ENCODE data around the gene TSGA10IP. TPM values are rescaled to one million over a fixed set of nuclear protein-coding genes. Genes with fewer than 3 reads are reported as not detected.

The TSGA10IP gene
- total and polyA plus RNA-seq, 7 donors: 0.49 TPM; not detected in 6

- no peak for TF ChIP-seq CTCF (IDR thresholded peaks at IDR 0.05)
- TF ChIP-seq EP300 (IDR thresholded peaks at IDR 0.05): no peak
- no peak for TF ChIP-seq POLR2AphosphoS5 (IDR thresholded peaks at IDR 0.05)
- TF ChIP-seq POLR2A (IDR thresholded peaks at IDR 0.05): no peak
- Histone ChIP-seq H3K27me3 (no peaks in the 10 kb centered on the region), H3K27ac (no peak overlapping the region), H3K4me1 (no peaks in the 10 kb centered on the region), H3K36me3 (no peaks in the 10 kb centered on the region), H3K4me3 (no peak overlapping the region), H3K9me3 (no peaks in the 10 kb centered on the region)
- WGBS, 2 donors: 54 to 71% methylated on average over 13 of the region's 13 CpGs
- intact Hi-C loops (cut with DNase I): no loop called here
- DNase-seq: no peak
Observed at GRCh38 chr11:65931773-65932557, 13.3 kb upstream of the TSGA10IP start.

GRCh38 chr11:65932558-65932919 is 12.7 kb upstream of the TSGA10IP start:
- Histone ChIP-seq H3K9me3 (no peaks in the 10 kb centered on the region), H3K27me3 (no peaks in the 10 kb centered on the region), H3K4me1 (no peaks in the 10 kb centered on the region), H3K27ac (no peak overlapping the region), H3K4me3 (no peak overlapping the region), H3K36me3 (no peaks in the 10 kb centered on the region)
- intact Hi-C loops (cut with DNase I): no loop called here
- DNase-seq: no peak
- TF ChIP-seq POLR2A (IDR thresholded peaks at IDR 0.05) (no peak), POLR2AphosphoS5 (IDR thresholded peaks at IDR 0.05) (no peak), EP300 (IDR thresholded peaks at IDR 0.05) (no peak), CTCF (IDR thresholded peaks at IDR 0.05) (no peak)
- WGBS, 2 donors: 27 to 57% methylated on average over 9 of the region's 9 CpGs

- WGBS, 2 donors: 69 to 77% methylated on average over 4 of the region's 4 CpGs
- intact Hi-C loops (cut with DNase I): no loop called here
- H3K36me3 ChIP-seq: no peaks in the 10 kb centered on the region
- H3K27ac ChIP-seq: no peak overlapping the region
- H3K9me3 ChIP-seq: no peaks in the 10 kb centered on the region
- peaks cover 0 to 1% (median 0%) of the 10 kb centered on the region in 3 donors for H3K27me3 ChIP-seq
- H3K4me1 ChIP-seq: no peaks in the 10 kb centered on the region
- DNase-seq: no peak
- TF ChIP-seq EP300 (IDR thresholded peaks at IDR 0.05): no peak
- TF ChIP-seq POLR2AphosphoS5 (IDR thresholded peaks at IDR 0.05): no peak
- no peak for TF ChIP-seq CTCF (IDR thresholded peaks at IDR 0.05)
- TF ChIP-seq POLR2A (IDR thresholded peaks at IDR 0.05): no peak
- H3K4me3 ChIP-seq: no peak overlapping the region
Observed at GRCh38 chr11:65934014-65934413, 11.3 kb upstream of the TSGA10IP start.

GRCh38 chr11:65937766-65938165 is 7.5 kb upstream of the TSGA10IP start:
- intact Hi-C loops (cut with DNase I): no loop called here
- TF ChIP-seq POLR2A (IDR thresholded peaks at IDR 0.05): no peak
- TF ChIP-seq CTCF (IDR thresholded peaks at IDR 0.05): no peak
- TF ChIP-seq EP300 (IDR thresholded peaks at IDR 0.05): no peak
- TF ChIP-seq POLR2AphosphoS5 (IDR thresholded peaks at IDR 0.05): no peak
- no peaks in the 10 kb centered on the region for H3K4me1 ChIP-seq
- no peak for DNase-seq
- H3K9me3 ChIP-seq: no peaks in the 10 kb centered on the region
- 38 to 70% methylated on average over 4 of the region's 4 CpGs for WGBS, 2 donors
- no peak overlapping the region for H3K4me3 ChIP-seq
- peaks cover 0 to 3% (median 0%) of the 10 kb centered on the region in 3 donors for H3K27me3 ChIP-seq
- H3K36me3 ChIP-seq: no peaks in the 10 kb centered on the region
- H3K27ac ChIP-seq: no peak overlapping the region

All from sigmoid colon (tissue), 7 donors.